Stimulated activated naive CD4-positive, alpha-beta T cell treated with Interleukin-2 at 50 U/mL for 16 hours (primary cell): ENCODE measurements around the gene MFSD12.

Experiments
- DNase-seq: peaks from one replicate; lab custom pipeline; 2025; lab: John Stamatoyannopoulos, UW

MFSD12 gene

GRCh38 chr19:3557461-3558248 lies at the start of gene MFSD12:
MFSD12 (minus strand) TSS chr19:3557586; CDS start chr19:3557403, 183 bp downstream.
- DNase-seq, result peak; percentile 94

- DNase-seq, result peak; percentile 22
Observed at GRCh38 chr19:3606690-3607289, 49.4 kb upstream of the MFSD12 start, which contains the start of gene TBXA2R. TBXA2R (minus strand) TSS chr19:3606875; CDS start chr19:3600634, 6,241 bp downstream.

- no peak for DNase-seq
Observed at GRCh38 chr19:3606174-3606689, 48.8 kb upstream of the MFSD12 start.

GRCh38 chr19:3605770-3606169 lies 48.4 kb upstream of the MFSD12 start:
- DNase-seq, result no peak

GRCh38 chr19:3605361-3605760 lies 48.0 kb upstream of the MFSD12 start:
- DNase-seq, result no peak

GRCh38 chr19:3604987-3605343 lies 47.6 kb upstream of the MFSD12 start:
- no peak for DNase-seq

GRCh38 chr19:3604227-3604986 lies 47.0 kb upstream of the MFSD12 start:
- DNase-seq, result no peak

GRCh38 chr19:3603121-3603811 lies 45.9 kb upstream of the MFSD12 start:
- no peak for DNase-seq

GRCh38 chr19:3601021-3601420 lies 43.6 kb upstream of the MFSD12 start:
- DNase-seq, result no peak

GRCh38 chr19:3599776-3600187 lies 42.4 kb upstream of the MFSD12 start:
- no peak for DNase-seq

GRCh38 chr19:3595521-3596061 lies 38.2 kb upstream of the MFSD12 start:
- DNase-seq, result no peak

- DNase-seq, result no peak
Observed at GRCh38 chr19:3593156-3593555, 35.8 kb upstream of the MFSD12 start.

GRCh38 chr19:3591876-3592613 lies 34.7 kb upstream of the MFSD12 start:
- DNase-seq, result no peak

GRCh38 chr19:3590991-3591659 lies 33.7 kb upstream of the MFSD12 start:
- DNase-seq, result no peak

- no peak for DNase-seq
Observed at GRCh38 chr19:3589949-3590348, 32.6 kb upstream of the MFSD12 start.

- no peak for DNase-seq
Observed at GRCh38 chr19:3589439-3589838, 32.1 kb upstream of the MFSD12 start.

GRCh38 chr19:3586707-3587346 lies 29.4 kb upstream of the MFSD12 start:
- no peak for DNase-seq

GRCh38 chr19:3586127-3586626 lies 28.8 kb upstream of the MFSD12 start:
- no peak for DNase-seq

- DNase-seq, result no peak
Observed at GRCh38 chr19:3585301-3586126, 28.1 kb upstream of the MFSD12 start, which contains the start of gene GIPC3. GIPC3 (plus strand) TSS chr19:3585478; CDS start chr19:3585598, 120 bp downstream.
